NOMO-1 (cell line): ENCODE results near the gene HHIPL1.
A peak's percentile ranks its signal among the peaks of the same experiment; 100 is the strongest.

Experiments used
- DNase-seq, 2 experiments: peaks; one replicate each; lab custom pipeline; 2025; ENCODE audit not compliant: unreplicated experiment in 2 of 2; lab: John Stamatoyannopoulos, UW

Gene HHIPL1

GRCh38 chr14:99644723-99645544, at the start of gene HHIPL1:
Gene HHIPL1, plus strand, starts transcription at chr14:99645129. Its CDS starts 79 bp downstream, at chr14:99645208.
- DNase-seq, result peak in 1 of 2 experiments; percentile 1

- no peak for DNase-seq
These were observed 49.4 kb upstream of the HHIPL1 start for GRCh38 chr14:99595524-99595923.

- DNase-seq, result no peak
These were observed 48.8 kb upstream of the HHIPL1 start for GRCh38 chr14:99596071-99596627.

- no peak for DNase-seq
These were observed 48.2 kb upstream of the HHIPL1 start for GRCh38 chr14:99596772-99597171.

- DNase-seq, result no peak
These were observed 46.9 kb upstream of the HHIPL1 start for GRCh38 chr14:99597911-99598600.

GRCh38 chr14:99598774-99599173, 46.2 kb upstream of the HHIPL1 start:
- DNase-seq, result no peak

- no peak for DNase-seq
These were observed 45.5 kb upstream of the HHIPL1 start for GRCh38 chr14:99599393-99599792.

- DNase-seq, result no peak
These were observed 44.6 kb upstream of the HHIPL1 start for GRCh38 chr14:99600232-99600888.

- no peak for DNase-seq
These were observed 43.5 kb upstream of the HHIPL1 start for GRCh38 chr14:99601361-99601831.

- no peak for DNase-seq
These were observed 42.7 kb upstream of the HHIPL1 start for GRCh38 chr14:99602054-99602787.

- no peak for DNase-seq
These were observed 42.0 kb upstream of the HHIPL1 start for GRCh38 chr14:99602788-99603415.

- DNase-seq, result peak; percentile 4 to 13
These were observed 41.3 kb upstream of the HHIPL1 start, which contains the start of gene CCDC85C for GRCh38 chr14:99603471-99604277. Gene CCDC85C, minus strand, starts transcription at chr14:99604207. Its CDS starts 248 bp downstream, at chr14:99603959.

GRCh38 chr14:99604278-99604765, 40.6 kb upstream of the HHIPL1 start:
- DNase-seq, result peak; percentile 88 to 99

GRCh38 chr14:99604766-99605298, 40.1 kb upstream of the HHIPL1 start:
- DNase-seq, result peak; percentile 17 to 48

- DNase-seq, result peak; percentile 49 to 73
These were observed 39.5 kb upstream of the HHIPL1 start for GRCh38 chr14:99605299-99605961.

GRCh38 chr14:99606359-99606758, 38.6 kb upstream of the HHIPL1 start:
- no peak for DNase-seq

- no peak for DNase-seq
These were observed 36.3 kb upstream of the HHIPL1 start for GRCh38 chr14:99608591-99608990.
